CD14-positive monocyte (primary cell): ENCODE measurements around the gene SYCP3. TPM values are rescaled to one million over a fixed set of nuclear protein-coding genes. Genes with fewer than 3 reads are reported as not detected.
"Not testable (repeated sequence)": the region's sequence is repeated elsewhere in the genome, so short reads cannot be mapped to it uniquely, and the experiment has no call there.

Experiments used
- DNase-seq, 3 donors: peaks; one replicate each; pipeline ENCODE4 v3.0.0-alpha.2; 2011 to 2022
- H2AFZ ChIP-seq: 2 replicates; pipeline ENCODE4 v1.6.0; 2012; ENCODE audit warnings: mild to moderate bottlenecking, low read depth, low read length, inconsistent platforms; ENCODE audit not compliant: insufficient read depth, poor library complexity, severe bottlenecking
- H3K27ac ChIP-seq, 2 donors: 1 replicate in 1 of 2; 2 replicates in 1 of 2; pipeline ENCODE4 v1.5.1; 2012 to 2013; ENCODE audit warnings: low read length in 2 of 2, control low read depth in 1 of 2, inconsistent platforms in 1 of 2, low read depth in 1 of 2, mild to moderate bottlenecking in 1 of 2
- H3K27me3 ChIP-seq, 2 donors: one replicate each; pipeline versions ENCODE4 v1.6.0 to v1.6.1; 2011 to 2013; ENCODE audit warnings: low read length in 2 of 2; ENCODE audit not compliant: control insufficient read depth in 2 of 2, insufficient read depth in 2 of 2
- H3K36me3 ChIP-seq, 2 donors: replicated peaks in 1 of 2; 1 replicate in 1 of 2; 2 replicates in 1 of 2; pipeline versions ENCODE4 v1.5.1 to v1.6.1; 2012 to 2013; ENCODE audit warnings: low read length in 2 of 2, control low read depth in 1 of 2, inconsistent platforms in 1 of 2, mild to moderate bottlenecking in 1 of 2; ENCODE audit not compliant: insufficient read depth in 2 of 2, control insufficient read depth in 1 of 2
- H3K4me1 ChIP-seq, 2 donors: 1 replicate in 1 of 2; 2 replicates in 1 of 2; pipeline versions ENCODE4 v1.5.1 to v1.6.1; 2012 to 2013; ENCODE audit warnings: low read length in 2 of 2, control low read depth in 1 of 2, inconsistent platforms in 1 of 2, mild to moderate bottlenecking in 1 of 2, moderate library complexity in 1 of 2; ENCODE audit not compliant: insufficient read depth in 2 of 2, control insufficient read depth in 1 of 2
- H3K4me2 ChIP-seq: replicated peaks from 2 replicates; pipeline ENCODE3; 2012; ENCODE audit warnings: low read length, moderate library complexity, mild to moderate bottlenecking; ENCODE audit not compliant: poor library complexity, severe bottlenecking; ENCODE audit errors: extremely low read depth
- H3K4me3 ChIP-seq, 3 experiments: fragments of 200-600 bp in 1 of 3; sonication (generic) in 1 of 3; replicated peaks in 1 of 3; 1 replicate in 2 of 3; 2 replicates in 1 of 3; pipeline ENCODE4 v1.5.1; 2011 to 2013; ENCODE audit warnings: low read length in 3 of 3, mild to moderate bottlenecking in 3 of 3, control low read depth in 2 of 3, low read depth in 2 of 3, inconsistent platforms in 1 of 3, moderate library complexity in 1 of 3
- H3K79me2 ChIP-seq: 2 replicates; pipeline ENCODE4 v1.6.0; 2012; ENCODE audit warnings: mild to moderate bottlenecking, control low read depth, inconsistent platforms, low read length, moderate library complexity; ENCODE audit not compliant: insufficient read depth
- H3K9ac ChIP-seq: 2 replicates; pipeline ENCODE4 v1.6.0; 2017; ENCODE audit warnings: low read length, mild to moderate bottlenecking; ENCODE audit not compliant: insufficient read depth, poor library complexity, severe bottlenecking
- H3K9me3 ChIP-seq, 2 donors: replicated peaks in 1 of 2; 1 replicate in 1 of 2; 2 replicates in 1 of 2; pipeline versions ENCODE4 v1.5.1 to v1.6.1; 2012 to 2013; ENCODE audit warnings: low read length in 2 of 2, control low read depth in 1 of 2; ENCODE audit not compliant: control insufficient read depth in 1 of 2, insufficient read depth in 1 of 2
- H4K20me1 ChIP-seq: 2 replicates; pipeline ENCODE4 v1.6.0; 2012; ENCODE audit warnings: mild to moderate bottlenecking, low read length, control low read depth, moderate library complexity; ENCODE audit not compliant: insufficient read depth
- H3K27ac Mint-ChIP-seq, 7 donors: one replicate each; pipeline ENCODE4 v1.8.0; 2020; ENCODE audit warnings: mild to moderate bottlenecking in 7 of 7, mixed read lengths in 7 of 7, moderate library complexity in 6 of 7, inconsistent platforms in 2 of 7
- H3K27me3 Mint-ChIP-seq, 3 donors: one replicate each; pipeline ENCODE4 v1.8.0; 2021 to 2022; ENCODE audit warnings: low read depth in 3 of 3, mild to moderate bottlenecking in 3 of 3, mixed read lengths in 3 of 3, moderate library complexity in 3 of 3, inconsistent platforms in 1 of 3
- H3K36me3 Mint-ChIP-seq, 2 donors: one replicate each; pipeline ENCODE4 v1.8.0; 2020; ENCODE audit warnings: mixed read lengths in 2 of 2, inconsistent platforms in 1 of 2, mild to moderate bottlenecking in 1 of 2
- H3K4me1 Mint-ChIP-seq: one replicate; pipeline ENCODE4 v1.8.0; 2020; ENCODE audit warnings: mild to moderate bottlenecking, mixed read lengths
- H3K4me3 Mint-ChIP-seq, 2 donors: one replicate each; pipeline ENCODE4 v1.8.0; 2020; ENCODE audit warnings: mild to moderate bottlenecking in 2 of 2, mixed read lengths in 2 of 2, moderate library complexity in 1 of 2
- H3K9me3 Mint-ChIP-seq, 7 donors: one replicate each; pipeline ENCODE4 v1.8.0; 2020 to 2022; ENCODE audit warnings: mixed read lengths in 7 of 7, mild to moderate bottlenecking in 6 of 7, moderate library complexity in 6 of 7, inconsistent platforms in 2 of 7
- WGBS: methylation state at CpG from one replicate; pipeline ENCODE4 v1.1.5; 2013; ENCODE audit warnings: missing lambda C conversion rate; ENCODE audit not compliant: insufficient coverage; 5-methylcytosine and 5-hydroxymethylcytosine counted together
- intact Hi-C, 2 donors: fragments of 100-400 bp; cut with micrococcal nuclease; formaldehyde crosslinking; loops; one replicate each; pipeline versions ENCODE4 v1.15.0 to v1.15.1; 2023
- polyA plus RNA-seq, 3 donors: library from polyadenylated mRNA; depleted of rRNA in 1 of 3; unstranded in 2 of 3; stranded (reverse) in 1 of 3; fragments of 300-500 nt in 2 of 3; fragments of >200 nt in 1 of 3; fragmentation: Illumina TruSeq in 2 of 3; gene quantifications; 1 replicate in 2 of 3; 2 replicates in 1 of 3; pipeline ENCODE4 v1.2.3, GENCODE V29; 2012 to 2021
- TF ChIP-seq, protein P1 (sequence below): fragments of 200-600 bp; IDR thresholded peaks from one replicate; pipeline ENCODE4 v1.8.0; 2022; ENCODE audit warnings: antibody characterized with exemption, mild to moderate bottlenecking

Gene SYCP3
- polyA plus RNA-seq, 3 donors: 0.15 TPM; not detected in 2

DNA sequence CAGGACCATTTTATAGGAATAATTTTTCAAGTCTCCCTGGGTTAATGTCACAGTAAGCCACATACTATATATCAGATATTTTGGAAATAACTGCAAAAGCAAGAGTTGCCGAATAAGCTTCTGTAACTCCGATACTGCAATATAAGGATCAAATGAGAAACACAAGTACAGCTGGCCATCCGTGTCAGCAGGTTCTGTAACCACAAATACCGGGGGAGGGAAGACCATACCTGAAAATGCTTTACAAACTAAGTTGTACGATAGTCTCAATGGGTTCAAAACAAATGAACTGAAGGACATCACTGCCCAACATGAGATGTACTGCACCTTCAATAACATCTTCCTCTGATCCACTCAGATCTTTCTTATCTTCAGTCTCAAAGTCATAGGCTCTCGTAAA is 1.8 kb downstream of the SYCP3 start:
- Mint-ChIP-seq H3K27ac (peak overlapping the region in 1 of 7 donors; percentile 6), H3K36me3 (peaks cover 56 to 71% of the 10 kb centered on the region in 2 donors), H3K9me3 (peaks cover 0 to 10% (median 4%) of the 10 kb centered on the region in 7 donors), H3K4me3 (no peak overlapping the region), H3K27me3 (peaks cover 0 to 2% (median 1%) of the 10 kb centered on the region in 3 donors), H3K4me1 (no peaks in the 10 kb centered on the region)
- no peak overlapping the region for H3K4me2 ChIP-seq
- H3K27me3 ChIP-seq: no peaks in the 10 kb centered on the region
- no peaks in the 10 kb centered on the region for H3K79me2 ChIP-seq
- no peak overlapping the region for H3K4me3 ChIP-seq
- 94% methylated on average over 6 of the region's 6 CpGs for WGBS
- peaks cover 0 to 8% of the 10 kb centered on the region in 2 donors for H3K9me3 ChIP-seq
- H3K27ac ChIP-seq: no peak overlapping the region
- no peak overlapping the region for H3K9ac ChIP-seq
- no peak for DNase-seq
- no peaks in the 10 kb centered on the region for H3K4me1 ChIP-seq
- peaks cover 58 to 77% of the 10 kb centered on the region in 2 donors for H3K36me3 ChIP-seq
- TF ChIP-seq, protein P1, sequence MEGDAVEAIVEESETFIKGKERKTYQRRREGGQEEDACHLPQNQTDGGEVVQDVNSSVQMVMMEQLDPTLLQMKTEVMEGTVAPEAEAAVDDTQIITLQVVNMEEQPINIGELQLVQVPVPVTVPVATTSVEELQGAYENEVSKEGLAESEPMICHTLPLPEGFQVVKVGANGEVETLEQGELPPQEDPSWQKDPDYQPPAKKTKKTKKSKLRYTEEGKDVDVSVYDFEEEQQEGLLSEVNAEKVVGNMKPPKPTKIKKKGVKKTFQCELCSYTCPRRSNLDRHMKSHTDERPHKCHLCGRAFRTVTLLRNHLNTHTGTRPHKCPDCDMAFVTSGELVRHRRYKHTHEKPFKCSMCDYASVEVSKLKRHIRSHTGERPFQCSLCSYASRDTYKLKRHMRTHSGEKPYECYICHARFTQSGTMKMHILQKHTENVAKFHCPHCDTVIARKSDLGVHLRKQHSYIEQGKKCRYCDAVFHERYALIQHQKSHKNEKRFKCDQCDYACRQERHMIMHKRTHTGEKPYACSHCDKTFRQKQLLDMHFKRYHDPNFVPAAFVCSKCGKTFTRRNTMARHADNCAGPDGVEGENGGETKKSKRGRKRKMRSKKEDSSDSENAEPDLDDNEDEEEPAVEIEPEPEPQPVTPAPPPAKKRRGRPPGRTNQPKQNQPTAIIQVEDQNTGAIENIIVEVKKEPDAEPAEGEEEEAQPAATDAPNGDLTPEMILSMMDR: no peak
- intact Hi-C loops: no loop called here
- no peak overlapping the region for H2AFZ ChIP-seq
- H4K20me1 ChIP-seq: no peaks in the 10 kb centered on the region

DNA sequence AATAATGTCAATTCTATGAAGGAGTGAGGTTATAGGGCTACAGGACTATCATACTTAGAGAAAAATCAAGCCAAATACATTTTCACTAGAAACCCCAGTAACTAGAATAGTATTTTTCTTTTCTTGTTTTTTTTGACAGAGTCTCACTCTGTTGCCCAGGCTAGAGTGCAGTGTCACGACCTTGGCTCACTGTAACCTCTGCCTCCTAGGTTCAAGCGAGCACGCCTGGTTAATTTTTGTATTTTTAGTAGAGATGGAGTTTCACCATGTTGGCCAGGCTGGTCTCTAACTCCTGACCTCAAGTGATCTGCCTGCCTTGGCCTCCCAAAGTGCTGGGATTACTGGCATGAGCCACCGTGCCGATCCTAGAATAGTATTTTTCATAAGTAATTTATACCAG is 4.8 kb downstream of the SYCP3 start:
- WGBS: 100% methylated on average over 3 of the region's 5 CpGs
- H3K79me2 ChIP-seq, H3K27ac Mint-ChIP-seq, H3K4me3 Mint-ChIP-seq, H3K9ac ChIP-seq, H3K9me3 Mint-ChIP-seq, H4K20me1 ChIP-seq, H3K4me3 ChIP-seq, H3K4me1 ChIP-seq, H3K4me2 ChIP-seq, H3K4me1 Mint-ChIP-seq, H3K27me3 Mint-ChIP-seq, H3K27ac ChIP-seq, H3K9me3 ChIP-seq, DNase-seq, intact Hi-C loops, H3K27me3 ChIP-seq, H2AFZ ChIP-seq: not testable (repeated sequence)
- peaks cover 55 to 68% of the 10 kb centered on the region in 2 donors for H3K36me3 Mint-ChIP-seq
- peaks cover 65 to 86% of the 10 kb centered on the region in 2 donors for H3K36me3 ChIP-seq
